DND-41 (cell line): ENCODE results near the gene SMAD7.
A peak's percentile ranks its signal among the peaks of the same experiment; 100 is the strongest.

Experiments
- ATAC-seq: fragments of 200-7000 bp; cut with Tn5 transposase; 3 replicates; pipeline ENCODE4 v1.9.1; 2021; ENCODE audit warnings: low read depth; ENCODE audit not compliant: insufficient read depth
- DNase-seq: peaks from one replicate; pipeline ENCODE4 v3.0.0-alpha.2; 2020
- H2AFZ ChIP-seq: 2 replicates; pipeline ENCODE4 v1.6.0; 2012; ENCODE audit warnings: low read depth, low read length
- H3K27ac ChIP-seq: 2 replicates; pipeline ENCODE4 v1.5.1; 2012; ENCODE audit warnings: low read length, inconsistent platforms
- H3K27me3 ChIP-seq: fragments of 200-600 bp; sonication (generic); 2 replicates; pipeline ENCODE4 v1.6.0; 2012; ENCODE audit warnings: low read length, mild to moderate bottlenecking, inconsistent platforms; ENCODE audit not compliant: insufficient read depth, poor library complexity
- H3K36me3 ChIP-seq: 2 replicates; pipeline ENCODE4 v1.5.1; 2012; ENCODE audit warnings: low read length, inconsistent platforms; ENCODE audit not compliant: insufficient read depth
- H3K4me1 ChIP-seq: 2 replicates; pipeline ENCODE4 v1.5.1; 2012; ENCODE audit warnings: mild to moderate bottlenecking, low read length; ENCODE audit not compliant: insufficient read depth
- H3K4me2 ChIP-seq: 2 replicates; pipeline ENCODE4 v1.6.0; 2012; ENCODE audit warnings: mild to moderate bottlenecking, moderate library complexity, low read length, inconsistent platforms; ENCODE audit not compliant: insufficient read depth
- H3K4me3 ChIP-seq, 2 experiments: fragments of 200-600 bp in 1 of 2; shearing (Covaris generic) in 1 of 2; 2 replicates each; pipeline ENCODE4 v1.5.1; 2012 to 2016; ENCODE audit warnings: inconsistent platforms in 2 of 2, low read length in 2 of 2, mild to moderate bottlenecking in 2 of 2, low read depth in 1 of 2, moderate library complexity in 1 of 2
- H3K79me2 ChIP-seq: 2 replicates; pipeline ENCODE4 v1.6.0; 2012; ENCODE audit warnings: low read length, inconsistent platforms; ENCODE audit not compliant: insufficient read depth
- H3K9ac ChIP-seq: 2 replicates; pipeline ENCODE4 v1.6.0; 2012; ENCODE audit warnings: low read depth, mild to moderate bottlenecking, inconsistent platforms, low read length, moderate library complexity
- H3K9me3 ChIP-seq: 2 replicates; pipeline ENCODE4 v1.5.1; 2012; ENCODE audit warnings: low read length, moderate library complexity, mild to moderate bottlenecking, inconsistent platforms; ENCODE audit not compliant: insufficient read depth, severe bottlenecking
- H4K20me1 ChIP-seq: 2 replicates; pipeline ENCODE4 v1.6.0; 2012; ENCODE audit warnings: low read length; ENCODE audit not compliant: insufficient read depth
- EZH2 ChIP-seq: IDR thresholded peaks from 3 replicates; pipeline ENCODE4 v1.6.1; 2012; ENCODE audit warnings: borderline replicate concordance, low read depth, mild to moderate bottlenecking, moderate library complexity, low read length, inconsistent platforms; ENCODE audit not compliant: severe bottlenecking
- TF ChIP-seq, protein P1 (sequence below): IDR thresholded peaks from 2 replicates; pipeline ENCODE4 v1.5.1; 2012; ENCODE audit warnings: borderline replicate concordance, low read length, moderate library complexity, mild to moderate bottlenecking; ENCODE audit not compliant: poor library complexity, severe bottlenecking; ENCODE audit errors: extremely low read depth

The SMAD7 gene

DNA sequence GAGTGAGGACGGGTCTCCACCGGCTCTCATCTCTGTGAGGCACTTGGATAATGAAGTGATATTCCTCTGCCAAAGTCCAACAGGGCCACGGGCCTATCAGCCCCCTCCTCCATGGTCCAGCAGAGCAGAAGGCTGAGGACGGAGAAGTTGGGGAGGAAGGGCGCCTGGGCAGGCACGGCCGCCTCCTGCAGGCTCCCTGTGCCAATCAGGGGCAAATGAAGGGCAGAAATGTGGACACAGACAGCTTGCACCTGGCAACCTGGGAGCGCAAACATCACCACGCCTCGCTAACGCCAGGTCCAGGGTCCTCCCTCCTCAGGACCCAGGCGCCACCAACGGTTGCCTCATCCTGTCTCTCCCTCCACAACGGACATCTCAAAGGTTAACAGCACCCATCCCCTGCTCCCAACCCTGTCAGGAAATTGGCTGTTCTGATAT, 24.3 kb downstream of the SMAD7 start:
- Histone ChIP-seq H3K79me2 (peaks cover 34% of the 10 kb centered on the region), H4K20me1 (0 out of 2 replicates have a peak, but pooled peaks cover 14% of the 10 kb centered on the region), H3K36me3 (no peaks in the 10 kb centered on the region), H3K9me3 (no peaks in the 10 kb centered on the region), H3K9ac (no peak overlapping the region), H3K27ac (no peak overlapping the region), H2AFZ (no peak overlapping the region), H3K4me3 (no peak overlapping the region), H3K4me1 (peaks cover 38% of the 10 kb centered on the region), H3K27me3 (no peaks in the 10 kb centered on the region), H3K4me2 (no peak overlapping the region)
- DNase-seq (no peak), ATAC-seq (no peak)
- no peak for TF ChIP-seq EZH2
- TF ChIP-seq, protein P1, sequence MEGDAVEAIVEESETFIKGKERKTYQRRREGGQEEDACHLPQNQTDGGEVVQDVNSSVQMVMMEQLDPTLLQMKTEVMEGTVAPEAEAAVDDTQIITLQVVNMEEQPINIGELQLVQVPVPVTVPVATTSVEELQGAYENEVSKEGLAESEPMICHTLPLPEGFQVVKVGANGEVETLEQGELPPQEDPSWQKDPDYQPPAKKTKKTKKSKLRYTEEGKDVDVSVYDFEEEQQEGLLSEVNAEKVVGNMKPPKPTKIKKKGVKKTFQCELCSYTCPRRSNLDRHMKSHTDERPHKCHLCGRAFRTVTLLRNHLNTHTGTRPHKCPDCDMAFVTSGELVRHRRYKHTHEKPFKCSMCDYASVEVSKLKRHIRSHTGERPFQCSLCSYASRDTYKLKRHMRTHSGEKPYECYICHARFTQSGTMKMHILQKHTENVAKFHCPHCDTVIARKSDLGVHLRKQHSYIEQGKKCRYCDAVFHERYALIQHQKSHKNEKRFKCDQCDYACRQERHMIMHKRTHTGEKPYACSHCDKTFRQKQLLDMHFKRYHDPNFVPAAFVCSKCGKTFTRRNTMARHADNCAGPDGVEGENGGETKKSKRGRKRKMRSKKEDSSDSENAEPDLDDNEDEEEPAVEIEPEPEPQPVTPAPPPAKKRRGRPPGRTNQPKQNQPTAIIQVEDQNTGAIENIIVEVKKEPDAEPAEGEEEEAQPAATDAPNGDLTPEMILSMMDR, result no peak

DNA sequence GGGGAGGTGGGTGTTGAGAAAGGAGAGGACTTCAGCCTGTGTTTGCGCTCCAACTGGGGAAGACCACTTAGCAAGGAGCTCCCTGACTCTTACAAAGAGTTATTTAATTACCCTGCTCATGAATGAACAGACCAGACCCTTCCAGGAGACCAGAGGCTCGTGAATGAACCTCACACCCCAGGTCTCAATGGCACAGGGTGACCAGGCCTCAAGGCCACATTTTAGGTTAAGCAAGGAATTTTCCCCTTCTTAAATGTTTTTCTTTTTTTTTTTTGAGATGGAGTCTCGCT, 25.3 kb downstream of the SMAD7 start:
- no peak overlapping the region for H3K4me2 ChIP-seq

DNA sequence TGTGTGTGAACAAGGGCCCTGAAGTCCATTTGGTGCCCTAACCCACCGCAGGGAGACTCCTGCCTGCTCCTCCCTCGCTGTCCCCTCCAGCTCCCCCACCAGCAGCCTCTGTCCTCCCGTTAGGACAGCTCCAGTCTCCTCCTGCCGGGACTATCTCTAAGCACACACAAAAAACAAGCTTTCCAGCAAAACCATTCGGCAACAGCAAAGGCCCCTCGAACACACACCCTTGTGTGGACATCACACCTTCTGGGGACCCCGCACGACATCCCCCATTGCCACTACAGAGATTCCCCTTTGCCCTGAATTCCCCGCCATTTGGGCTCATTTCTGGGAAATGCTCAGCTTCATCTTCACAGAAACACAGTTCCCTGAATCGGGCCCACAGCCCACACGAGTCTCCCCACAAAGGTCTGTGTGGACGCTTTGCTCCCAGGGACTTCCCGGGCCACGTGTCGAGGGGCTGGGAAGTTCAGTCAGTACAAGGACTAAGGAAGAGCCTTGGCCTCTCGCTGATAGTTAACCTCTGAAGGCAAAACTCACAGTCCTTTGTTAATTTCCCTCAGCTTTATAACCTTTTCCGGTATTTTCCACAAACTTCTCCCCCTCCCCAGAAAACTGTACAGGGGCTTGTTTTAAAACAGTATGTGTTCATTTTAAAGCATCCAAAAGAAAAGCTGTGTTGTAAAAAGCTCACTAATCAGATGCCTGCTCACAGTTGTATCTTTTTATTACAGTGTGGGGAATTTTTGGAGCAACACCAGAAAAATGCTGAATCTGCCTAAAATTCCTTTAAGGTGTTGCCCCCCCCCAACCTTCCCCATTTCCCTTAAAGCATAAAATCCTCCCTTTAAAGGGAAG, 25.9 kb downstream of the SMAD7 start:
- TF ChIP-seq EZH2, result no peak
- TF ChIP-seq, protein P1, result no peak
- Histone ChIP-seq H2AFZ (no peak overlapping the region), H3K4me1 (peaks cover 34% of the 10 kb centered on the region), H4K20me1 (0 out of 2 replicates have a peak, but pooled peaks cover 14% of the 10 kb centered on the region), H3K9me3 (no peaks in the 10 kb centered on the region), H3K9ac (no peak overlapping the region), H3K4me2 (no peak overlapping the region), H3K4me3 (no peak overlapping the region), H3K27me3 (no peaks in the 10 kb centered on the region), H3K36me3 (no peaks in the 10 kb centered on the region), H3K79me2 (peaks cover 24% of the 10 kb centered on the region), H3K27ac (no peak overlapping the region)
- no peak for ATAC-seq
- peak; percentile 42 for DNase-seq

More for the DNA sequence above, 25.3 kb downstream of the SMAD7 start:
- ATAC-seq (no peak), DNase-seq (no peak)
- Histone ChIP-seq H3K79me2 (peaks cover 29% of the 10 kb centered on the region), H3K36me3 (no peaks in the 10 kb centered on the region), H3K27me3 (no peaks in the 10 kb centered on the region), H2AFZ (no peak overlapping the region), H3K9ac (no peak overlapping the region), H3K27ac (no peak overlapping the region), H3K4me3 (no peak overlapping the region), H3K4me1 (peaks cover 38% of the 10 kb centered on the region), H3K9me3 (no peaks in the 10 kb centered on the region), H4K20me1 (0 out of 2 replicates have a peak, but pooled peaks cover 14% of the 10 kb centered on the region)
- no peak for TF ChIP-seq EZH2
- TF ChIP-seq, protein P1, result no peak
